Caki2 (cell line): ENCODE data around the gene MARCO. TPM values are rescaled to one million over a fixed set of nuclear protein-coding genes. Genes with fewer than 3 reads are reported as not detected.
A peak's percentile ranks its signal among the peaks of the same experiment; 100 is the strongest.

Experiments used
- DNase-seq: peaks from one replicate; pipeline ENCODE4 v3.0.0-alpha.2; 2015; ENCODE audit warnings: low read depth
- in situ Hi-C: cut with HindIII; loops from 2 replicates; pipeline ENCODE4 v1.10.0; 2016; ENCODE audit warnings: low sequenced_read_pairs, low pct_unique_long_range_greater_than_20kb, mixed read lengths
- total RNA-seq: library from RNA; depleted of rRNA; stranded (reverse); fragments of >200 nt; shearing (Covaris generic); gene quantifications from 2 replicates; pipeline ENCODE4 v1.2.3, GENCODE V29; 2014; ENCODE audit warnings: low replicate concordance; rRNA removed

Gene MARCO, protein sequence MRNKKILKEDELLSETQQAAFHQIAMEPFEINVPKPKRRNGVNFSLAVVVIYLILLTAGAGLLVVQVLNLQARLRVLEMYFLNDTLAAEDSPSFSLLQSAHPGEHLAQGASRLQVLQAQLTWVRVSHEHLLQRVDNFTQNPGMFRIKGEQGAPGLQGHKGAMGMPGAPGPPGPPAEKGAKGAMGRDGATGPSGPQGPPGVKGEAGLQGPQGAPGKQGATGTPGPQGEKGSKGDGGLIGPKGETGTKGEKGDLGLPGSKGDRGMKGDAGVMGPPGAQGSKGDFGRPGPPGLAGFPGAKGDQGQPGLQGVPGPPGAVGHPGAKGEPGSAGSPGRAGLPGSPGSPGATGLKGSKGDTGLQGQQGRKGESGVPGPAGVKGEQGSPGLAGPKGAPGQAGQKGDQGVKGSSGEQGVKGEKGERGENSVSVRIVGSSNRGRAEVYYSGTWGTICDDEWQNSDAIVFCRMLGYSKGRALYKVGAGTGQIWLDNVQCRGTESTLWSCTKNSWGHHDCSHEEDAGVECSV
- total RNA-seq: not detected in 2 replicates

DNA sequence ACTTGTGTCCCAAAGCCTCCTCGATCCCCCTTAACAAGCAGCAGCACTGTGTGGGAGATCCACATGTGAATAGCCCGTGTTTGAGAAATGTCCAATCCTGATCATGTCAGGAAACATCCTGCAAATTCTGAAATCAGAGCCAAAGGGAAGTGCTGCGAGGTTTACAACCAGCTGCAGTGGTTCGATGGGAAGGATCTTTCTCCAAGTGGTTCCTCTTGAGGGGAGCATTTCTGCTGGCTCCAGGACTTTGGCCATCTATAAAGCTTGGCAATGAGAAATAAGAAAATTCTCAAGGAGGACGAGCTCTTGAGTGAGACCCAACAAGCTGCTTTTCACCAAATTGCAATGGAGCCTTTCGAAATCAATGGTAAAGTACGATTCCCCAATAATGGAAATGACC lies at the start of gene MARCO:
Gene MARCO (plus strand): TSS at position 164 of the 400 bp plus-strand sequence. CDS start 107 bp downstream, at position 271.
- in situ Hi-C loops: no loop called here
- no peak for DNase-seq

DNA sequence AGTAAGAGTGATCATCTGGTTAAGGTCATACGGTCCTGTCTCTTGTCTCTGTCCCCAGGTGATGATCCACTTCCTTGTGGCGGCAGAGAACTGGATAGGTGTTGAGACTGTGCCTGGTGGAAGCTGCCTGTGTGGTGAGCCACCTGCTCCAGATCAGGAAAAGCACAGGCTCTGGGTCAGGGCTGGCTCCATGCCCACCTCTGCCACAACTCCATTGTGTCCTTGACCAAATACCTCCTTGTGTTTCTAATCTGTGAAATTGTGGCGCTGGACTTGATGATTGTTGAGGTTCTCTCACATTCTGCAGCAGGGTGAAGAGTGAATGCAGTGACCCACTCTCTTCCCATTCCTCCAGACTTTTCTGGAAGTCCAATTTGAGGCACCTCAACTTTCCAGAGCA lies 48.9 kb upstream of the MARCO start:
- in situ Hi-C loops: no loop called here
- no peak for DNase-seq

DNA sequence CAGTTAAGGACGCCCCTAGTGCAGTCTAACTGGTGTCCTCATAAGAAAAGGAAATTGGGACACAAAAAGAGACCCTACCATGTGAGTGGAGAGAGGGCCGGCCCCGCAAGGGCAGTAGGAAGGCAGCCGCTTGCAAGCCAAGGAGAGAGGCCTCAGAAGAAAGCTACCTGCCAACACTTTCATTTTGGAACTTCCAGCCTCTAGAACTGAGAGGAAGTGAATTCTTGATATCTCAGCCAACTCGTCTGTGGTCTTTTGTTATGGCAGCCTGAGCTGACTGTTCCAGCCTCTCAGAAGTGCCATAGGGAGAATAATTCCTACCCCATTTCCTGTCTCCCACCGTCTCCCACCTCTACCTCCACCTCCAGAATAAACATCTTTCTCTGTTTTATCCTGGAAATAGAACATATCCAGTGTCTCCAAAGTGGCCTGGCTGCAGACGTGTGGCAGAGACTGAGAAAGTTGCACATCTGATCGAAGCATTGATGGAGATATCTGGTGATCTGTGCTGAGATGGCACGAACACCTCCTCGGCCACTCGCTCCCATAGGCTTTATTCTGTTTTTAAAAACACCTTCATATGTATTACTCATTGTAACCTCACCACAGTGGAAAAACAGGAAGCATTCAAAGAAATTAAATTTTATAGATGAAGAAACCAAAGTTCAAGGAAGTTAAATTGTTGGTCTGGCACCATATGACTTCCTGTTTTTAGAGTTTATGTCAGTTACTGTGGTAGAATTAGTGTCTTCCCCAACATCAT lies 39.5 kb upstream of the MARCO start:
- no peak for DNase-seq
- in situ Hi-C loops: no loop called here

DNA sequence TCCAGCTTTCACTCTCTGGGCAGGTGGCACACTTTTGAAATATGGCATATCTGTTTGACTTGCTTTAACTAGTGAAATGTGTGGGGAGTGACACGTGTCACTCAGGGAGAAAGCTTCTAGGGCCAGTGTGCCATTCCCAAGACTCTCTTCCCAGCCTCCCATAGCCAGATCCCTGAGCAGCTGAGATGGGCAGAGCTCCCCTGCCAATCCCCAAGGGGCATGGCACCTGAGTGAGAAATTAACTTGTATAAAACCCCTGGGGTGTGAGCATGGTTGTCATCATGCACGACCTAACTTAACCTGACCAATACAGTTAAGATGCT lies 39.0 kb upstream of the MARCO start:
- DNase-seq: no peak
- in situ Hi-C loops: no loop called here

DNA sequence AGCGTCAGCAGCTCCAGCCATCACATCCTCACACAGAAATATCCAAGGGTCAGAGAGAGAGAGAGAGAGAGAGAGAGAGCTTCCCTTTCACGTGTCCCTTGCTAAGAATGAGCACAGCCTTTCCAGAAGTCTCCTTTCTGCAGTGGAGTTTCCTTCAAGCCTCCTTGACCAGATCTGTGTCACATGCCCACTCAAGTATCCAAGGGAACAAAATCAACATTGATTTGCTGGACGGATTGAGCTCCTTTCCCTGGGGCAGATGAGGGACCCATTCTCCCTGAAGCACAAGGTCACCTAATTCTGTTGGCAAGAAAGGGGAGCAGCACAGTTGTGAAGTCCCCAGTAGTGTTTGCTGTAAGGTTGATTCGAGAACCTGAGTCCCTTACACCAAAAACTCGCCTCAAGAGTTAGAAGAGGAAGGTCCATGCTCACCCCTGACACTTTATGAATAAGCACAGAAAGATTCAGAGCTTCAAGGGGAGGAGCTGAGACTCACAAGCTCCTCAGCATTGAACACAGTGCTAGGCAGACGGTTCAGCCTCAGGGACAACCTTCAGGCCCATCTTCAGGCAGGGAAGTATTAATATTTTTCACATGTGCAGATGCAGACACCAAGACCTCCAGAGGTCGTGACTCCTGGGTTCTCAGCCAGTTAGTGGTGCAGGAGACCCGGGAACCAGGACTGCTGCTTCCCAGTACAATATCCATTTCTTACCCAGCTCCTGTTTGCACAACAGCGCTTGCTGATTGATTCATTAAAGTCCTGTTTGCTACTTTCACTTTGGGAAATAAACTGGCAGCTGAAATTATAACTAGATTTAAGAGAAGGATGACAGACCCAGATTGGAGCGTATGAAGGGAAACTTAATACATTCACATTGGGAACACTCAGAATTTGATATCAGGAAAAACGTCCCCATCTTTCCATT lies 38.2 kb upstream of the MARCO start:
- no peak for DNase-seq
- in situ Hi-C loops: no loop called here

DNA sequence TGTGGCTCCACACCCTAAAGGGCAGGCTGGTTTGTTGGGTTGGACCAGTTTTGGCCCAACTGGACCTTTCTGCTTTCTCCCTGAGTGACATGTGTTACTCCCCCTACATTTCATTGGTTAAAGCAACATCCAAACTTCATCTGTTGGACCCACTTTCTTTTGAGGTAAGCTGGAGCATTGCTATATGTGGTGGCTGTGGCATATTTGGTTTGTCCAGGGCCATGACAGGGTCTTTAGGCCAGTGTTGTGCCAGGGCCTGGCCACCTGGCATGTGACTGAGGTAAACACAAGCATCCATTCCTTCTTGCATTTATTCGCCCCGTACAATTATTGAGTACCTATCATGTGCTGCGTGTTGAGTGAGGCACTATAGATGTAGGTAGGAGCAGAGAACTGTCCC lies 36.8 kb upstream of the MARCO start:
- DNase-seq: no peak

DNA sequence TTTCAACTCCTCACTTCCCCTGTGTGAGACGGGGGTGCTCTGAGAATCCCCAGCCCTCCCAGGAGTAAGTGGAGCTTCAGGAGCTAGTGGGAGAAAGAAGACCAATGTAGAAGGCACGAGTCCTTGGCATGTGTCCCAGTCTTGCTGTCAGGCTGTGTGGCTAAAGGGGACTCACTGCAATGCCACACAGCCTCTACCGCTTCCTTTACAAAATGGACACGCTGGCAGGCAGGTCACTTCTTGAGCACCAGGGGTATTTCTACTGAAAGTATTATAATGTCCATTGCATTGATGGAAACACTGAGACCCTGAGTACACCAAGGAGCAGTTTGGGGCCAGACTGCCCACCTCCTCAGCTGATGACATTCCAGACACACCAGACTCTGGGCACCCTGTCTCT lies 35.8 kb upstream of the MARCO start:
- in situ Hi-C loops: no loop called here
- DNase-seq: no peak

More for the DNA sequence above, 36.8 kb upstream of the MARCO start:
- in situ Hi-C loops: no loop called here

DNA sequence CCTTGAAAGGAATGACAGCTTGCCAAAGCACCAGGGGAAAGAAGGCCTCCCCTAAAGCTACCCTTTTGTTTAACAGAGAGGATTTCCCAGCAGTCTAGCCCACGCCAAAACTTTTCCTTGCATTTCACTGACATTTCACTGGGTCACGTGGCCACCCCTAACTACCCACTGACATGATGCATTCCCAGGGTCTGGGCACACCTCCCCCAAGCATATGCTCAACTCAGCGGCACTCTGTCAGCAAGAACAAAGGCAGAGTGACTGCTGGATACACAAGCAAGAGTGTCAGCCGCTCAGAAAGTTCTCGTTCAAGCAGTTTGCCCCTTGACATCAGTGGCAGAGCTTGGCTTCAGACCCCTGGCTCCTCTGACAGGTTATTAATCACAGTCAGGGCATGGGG lies 34.2 kb upstream of the MARCO start:
- in situ Hi-C loops: no loop called here
- DNase-seq: no peak

DNA sequence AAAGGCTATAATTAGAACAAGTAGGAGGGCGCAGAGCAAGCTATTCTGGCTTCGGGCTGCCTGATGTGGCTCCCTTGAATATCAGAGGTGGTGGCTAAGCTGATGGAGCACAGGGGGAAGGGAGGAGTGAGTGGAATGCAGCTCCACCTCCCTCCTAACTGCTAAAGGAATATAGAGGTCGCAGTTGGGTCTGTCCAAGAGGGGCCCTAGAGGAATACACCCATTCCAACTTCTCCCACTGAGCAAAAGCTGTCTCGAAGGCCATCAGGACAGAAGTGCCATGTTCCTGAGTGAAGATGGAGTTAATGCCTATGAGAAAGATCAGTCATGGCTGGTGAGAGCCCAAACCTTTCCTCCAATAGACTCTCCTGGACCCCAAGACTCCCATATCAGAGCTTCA lies 32.8 kb upstream of the MARCO start:
- in situ Hi-C loops: no loop called here
- DNase-seq: no peak

DNA sequence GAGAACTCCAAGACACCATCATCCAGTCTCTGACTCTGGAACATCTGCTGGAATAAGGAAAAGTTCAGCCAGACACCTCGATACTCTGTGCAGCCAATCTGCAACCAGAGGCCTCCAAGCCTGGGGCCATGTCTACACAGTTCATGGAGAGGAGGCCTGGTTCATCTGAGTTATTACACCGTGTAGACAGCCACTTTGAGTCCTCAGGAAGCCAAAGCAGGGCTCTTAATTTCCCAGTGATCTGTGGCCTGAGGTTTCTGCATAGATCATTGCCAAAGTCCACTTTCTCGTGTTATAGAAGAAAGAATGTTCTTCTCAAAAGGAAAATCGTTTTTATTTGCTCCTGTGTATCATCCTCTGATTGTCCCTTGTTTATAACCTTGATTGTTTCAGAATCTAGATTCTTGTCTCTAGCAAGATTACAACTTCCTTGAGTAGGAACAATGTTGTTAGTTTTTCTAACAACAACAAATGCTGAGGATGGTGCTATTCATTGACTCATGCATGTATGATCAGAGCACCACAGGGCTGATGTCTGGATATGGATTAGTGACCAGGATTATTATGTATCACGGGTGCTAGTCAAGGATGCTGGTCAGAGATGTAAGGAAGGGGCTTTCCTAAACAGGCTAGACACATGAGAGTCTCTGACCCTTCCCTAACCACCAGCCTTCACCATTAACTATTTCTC lies 30.7 kb upstream of the MARCO start:
- in situ Hi-C loops: no loop called here
- DNase-seq: no peak

DNA sequence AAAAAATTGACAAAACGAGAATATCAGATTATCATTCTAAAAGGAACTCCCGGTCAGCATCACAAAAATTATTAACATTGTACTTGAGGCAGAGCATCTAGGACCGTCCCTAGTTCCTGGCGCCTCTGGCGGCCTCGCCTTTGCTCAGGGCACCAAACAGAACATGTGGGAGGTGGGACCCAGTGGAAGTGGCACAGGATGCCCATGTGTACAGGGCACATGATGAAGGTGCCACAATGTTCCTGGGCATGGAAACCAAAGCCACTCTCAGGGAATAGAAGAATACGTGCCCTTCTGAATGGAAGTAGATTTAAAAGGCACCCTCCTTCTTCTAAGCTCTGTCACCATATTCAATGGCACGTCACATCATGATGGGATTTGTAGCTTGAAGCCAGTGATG lies 30.1 kb upstream of the MARCO start:
- no peak for DNase-seq
- in situ Hi-C loops: no loop called here

DNA sequence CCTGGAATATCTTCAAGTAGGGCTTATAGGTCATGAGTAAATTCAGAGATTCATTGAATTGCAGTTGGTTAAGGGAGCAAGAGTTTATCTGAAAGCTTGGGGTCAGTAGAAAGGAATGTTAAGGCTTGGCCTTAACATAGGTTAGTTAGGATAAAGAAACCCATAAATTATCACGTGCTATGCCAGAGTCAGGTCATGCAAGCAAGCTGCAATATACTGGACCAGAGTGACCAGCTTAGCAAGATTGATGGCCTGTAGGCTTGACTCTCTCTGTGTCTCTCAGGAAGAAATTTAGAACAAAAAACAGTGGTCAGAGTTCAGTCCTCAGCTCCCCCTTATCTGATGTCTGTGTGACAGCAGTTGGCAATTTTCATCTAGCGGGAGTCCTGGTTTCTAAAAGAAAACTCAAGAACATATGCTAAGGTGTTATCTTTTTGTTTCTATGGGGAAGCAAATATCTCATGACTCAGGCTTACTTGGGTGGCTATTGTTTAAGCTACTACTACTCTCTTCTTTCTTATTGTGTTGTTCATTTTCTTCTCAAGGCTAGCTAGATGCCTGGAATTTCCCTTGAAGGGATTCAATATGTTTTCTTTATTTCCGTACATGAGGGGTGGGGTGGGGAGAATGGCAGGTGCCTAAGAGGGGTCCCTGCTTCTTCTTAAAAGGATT lies 28.7 kb upstream of the MARCO start:
- DNase-seq: peak; percentile 53
- in situ Hi-C loops: no loop called here

DNA sequence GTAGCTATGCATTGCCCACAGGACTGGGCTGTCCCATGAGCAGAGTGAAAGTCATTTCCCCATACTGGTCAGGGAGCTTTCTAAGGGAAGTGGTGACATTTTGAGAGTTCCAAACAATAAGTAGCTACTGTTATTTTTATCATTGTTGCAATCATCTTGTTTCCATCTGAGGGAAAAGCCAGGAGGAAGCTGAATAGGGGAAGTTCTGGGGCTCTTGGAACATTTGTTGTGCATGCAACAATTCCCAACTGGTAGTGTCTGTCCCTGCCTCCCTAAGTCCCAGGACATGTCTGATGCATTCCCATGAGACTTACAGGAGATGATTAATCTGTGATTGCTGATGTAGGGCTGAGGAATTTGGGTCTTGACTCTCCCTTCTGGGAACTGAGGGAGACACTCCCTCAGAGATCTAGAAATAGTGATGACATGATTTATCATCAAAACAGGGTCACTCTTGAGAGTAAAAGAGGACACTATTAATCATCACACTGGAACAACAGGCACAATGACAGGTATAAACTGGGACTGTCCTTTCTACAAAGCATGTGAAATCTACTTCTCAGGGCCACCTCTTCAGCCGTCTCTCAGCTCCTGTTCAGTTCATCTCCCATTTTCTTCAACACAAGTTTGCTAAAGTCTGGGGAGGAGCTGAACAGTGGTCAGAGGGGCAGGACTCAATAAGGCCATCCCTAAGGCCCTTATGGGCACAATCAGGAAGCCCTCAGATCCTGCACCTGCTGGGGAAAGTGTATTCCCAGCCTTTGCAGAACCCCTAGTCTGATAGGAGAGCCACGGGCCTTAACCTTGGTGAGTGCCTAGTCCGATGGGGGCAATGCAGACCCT lies 28.0 kb upstream of the MARCO start:
- in situ Hi-C loops: no loop called here
- DNase-seq: peak; percentile 64

DNA sequence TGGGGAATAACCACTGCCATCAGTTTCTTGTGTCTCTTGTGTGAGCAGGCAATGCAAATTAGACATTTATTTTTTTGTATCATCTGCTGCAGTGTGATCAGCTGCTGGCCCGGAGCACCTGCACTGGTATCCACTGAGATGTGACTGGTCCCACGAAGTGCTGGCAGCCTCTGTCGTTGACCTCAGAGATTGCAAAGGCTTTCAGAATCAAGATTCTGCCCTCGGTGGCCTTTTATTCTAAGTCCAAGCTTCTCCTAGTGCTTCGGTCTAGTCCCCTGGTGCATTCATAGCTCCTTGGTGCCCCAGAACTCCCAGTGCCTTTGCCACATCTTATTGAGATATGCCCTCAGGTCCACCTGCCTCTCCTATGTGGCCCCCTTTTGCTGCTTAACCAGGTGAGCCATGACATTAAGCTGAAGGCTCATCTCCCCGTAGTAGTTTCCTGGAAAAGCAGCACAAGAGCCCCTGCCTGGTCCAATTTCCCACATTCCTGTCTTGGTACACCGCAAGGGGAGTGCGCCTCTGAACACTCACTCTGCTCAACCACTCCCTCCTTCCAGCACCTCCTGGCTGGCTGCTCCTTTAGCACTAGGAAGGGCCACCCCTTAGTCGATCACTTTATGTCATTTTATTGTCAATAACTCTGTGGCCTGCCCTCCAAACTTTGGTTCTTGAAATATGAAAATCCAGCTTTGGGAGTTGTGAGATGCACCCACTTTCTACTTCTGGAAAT lies 27.1 kb upstream of the MARCO start:
- in situ Hi-C loops: no loop called here
- DNase-seq: no peak

DNA sequence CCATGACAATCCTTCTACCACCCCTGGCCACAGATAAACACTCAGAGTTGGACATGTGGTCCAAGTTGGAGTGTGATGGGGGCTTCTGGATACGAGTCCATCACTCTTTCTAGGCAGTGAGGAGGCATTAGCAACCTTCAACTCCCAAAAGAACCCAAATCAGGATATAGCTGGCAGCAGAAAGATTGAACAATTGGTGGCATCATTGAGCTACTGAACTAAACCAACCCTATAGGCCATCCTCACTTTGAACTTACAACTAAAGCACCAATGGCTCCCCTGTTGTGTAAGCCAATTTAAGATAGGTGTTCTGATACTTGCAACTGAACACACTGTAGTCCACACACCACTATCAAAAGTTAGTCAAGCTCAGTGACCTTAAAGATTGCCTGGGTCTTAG lies 24.0 kb upstream of the MARCO start:
- in situ Hi-C loops: no loop called here
- DNase-seq: no peak

DNA sequence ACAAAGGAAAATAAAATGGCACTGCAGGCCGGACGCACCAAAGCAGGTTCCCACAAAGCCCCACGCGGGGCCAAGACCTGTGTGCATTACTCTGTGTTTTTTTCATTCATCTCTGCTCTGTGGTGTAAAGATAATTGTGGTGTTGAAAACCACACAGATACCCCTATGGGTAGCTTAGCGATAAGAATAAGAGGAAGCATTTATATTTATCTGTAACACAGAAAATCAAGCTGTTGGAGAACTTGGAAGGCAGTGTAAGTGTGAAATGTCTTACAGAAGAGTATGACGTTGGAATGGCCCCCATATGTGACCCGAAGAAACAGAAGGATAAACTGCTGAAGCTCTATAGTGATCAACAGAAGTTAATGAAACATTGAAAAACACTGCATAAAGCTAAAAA lies 20.3 kb upstream of the MARCO start:
- DNase-seq: no peak
- in situ Hi-C loops: no loop called here
